HG03520 (cell line): ENCODE data around the gene S100A14.
A peak's percentile ranks its signal among the peaks of the same experiment; 100 is the strongest.
"Not testable (repeated sequence)": the region's sequence is repeated elsewhere in the genome, so short reads cannot be mapped to it uniquely, and the experiment has no call there.

Experiments
- ATAC-seq: cut with Tn5 transposase; IDR thresholded peaks from one replicate; pipeline ENCODE4 v1.9.1; 2021; ENCODE audit warnings: mild to moderate bottlenecking, moderate library complexity; ENCODE audit not compliant: unreplicated experiment

S100A14 gene

GRCh38 chr1:153616144-153616916, at the start of gene S100A14:
Gene S100A14 (minus strand): TSS chr1:153616325. CDS start chr1:153615858, 467 bp downstream.
- ATAC-seq = no peak

- no peak for ATAC-seq
Observed at GRCh38 chr1:153663211-153663610, 47.1 kb upstream of the S100A14 start.

DNA sequence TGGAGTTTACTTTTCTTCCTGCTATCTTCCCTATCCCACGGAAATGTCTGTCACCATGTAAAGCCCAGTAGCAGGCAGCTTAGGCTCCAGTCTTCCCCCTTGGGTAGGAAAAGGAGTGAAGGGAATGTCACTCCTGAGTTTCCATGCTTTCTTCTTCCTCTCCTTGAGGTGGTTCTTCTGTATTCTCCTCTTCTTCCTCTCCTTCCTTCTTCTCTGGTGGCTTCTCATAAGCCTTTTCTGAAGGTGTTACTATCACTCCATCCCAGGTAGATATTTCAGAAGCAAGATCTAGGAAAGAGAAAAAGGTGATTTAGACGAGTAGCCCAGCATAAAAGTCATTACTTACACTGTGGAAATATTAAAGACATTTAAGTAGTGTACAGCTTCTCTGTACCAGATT, 46.1 kb upstream of the S100A14 start:
- no peak for ATAC-seq

DNA sequence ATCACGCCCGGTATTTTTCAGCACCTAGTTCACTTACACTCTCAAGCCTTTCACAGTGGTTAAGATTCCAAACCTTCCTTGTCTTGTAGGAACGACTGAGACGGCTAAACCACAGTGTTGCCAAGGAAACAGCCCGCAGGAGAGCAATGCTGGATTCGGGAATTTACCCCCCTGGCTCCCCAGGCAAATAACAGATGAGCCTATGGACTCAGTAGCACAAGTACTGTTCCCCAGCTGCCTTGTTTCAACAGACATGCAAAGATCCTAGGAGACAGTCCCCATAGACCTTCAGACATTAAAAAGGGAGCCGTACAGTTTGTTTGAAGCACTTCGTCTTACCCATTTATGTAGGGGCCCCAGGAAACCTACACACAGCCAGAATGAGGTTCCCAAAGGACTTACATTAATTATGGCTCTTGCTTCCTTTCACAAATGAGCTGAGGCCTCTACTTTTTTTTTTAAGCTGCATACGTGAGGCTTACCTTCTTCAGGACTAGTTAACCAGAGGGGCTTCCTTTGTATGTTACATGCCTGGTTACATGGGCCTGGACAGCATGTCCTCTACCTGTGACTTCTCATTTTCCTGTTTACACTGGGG, 45.1 kb upstream of the S100A14 start:
- ATAC-seq = no peak

DNA sequence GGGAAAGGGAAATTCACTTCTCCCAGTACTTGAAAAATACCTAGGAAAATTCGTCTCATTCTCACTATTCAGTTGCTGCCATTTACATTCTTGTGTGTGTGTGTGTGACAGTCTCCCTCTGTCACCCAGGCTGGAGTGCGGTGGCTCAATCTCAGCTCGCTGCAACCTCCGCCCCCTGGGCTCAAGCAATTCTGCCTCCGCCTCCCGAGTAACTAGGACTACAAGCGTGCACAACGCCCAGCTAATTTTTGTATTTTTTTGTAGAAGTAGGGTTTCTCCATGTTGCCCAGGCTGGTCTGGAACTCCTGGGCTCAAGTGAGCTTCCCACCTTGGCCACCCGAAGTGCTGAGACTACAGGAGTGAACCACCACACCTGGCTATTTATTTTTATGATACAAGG, 43.5 kb upstream of the S100A14 start:
- no peak for ATAC-seq

- no peak for ATAC-seq
Observed at GRCh38 chr1:153659175-153659534, 43.0 kb upstream of the S100A14 start.

- peak; percentile 89 for ATAC-seq
Observed at GRCh38 chr1:153658400-153659174, 42.5 kb upstream of the S100A14 start, which contains the start of gene SNAPIN. Gene SNAPIN (plus strand): TSS chr1:153658703. CDS start chr1:153658744, 41 bp downstream.

DNA sequence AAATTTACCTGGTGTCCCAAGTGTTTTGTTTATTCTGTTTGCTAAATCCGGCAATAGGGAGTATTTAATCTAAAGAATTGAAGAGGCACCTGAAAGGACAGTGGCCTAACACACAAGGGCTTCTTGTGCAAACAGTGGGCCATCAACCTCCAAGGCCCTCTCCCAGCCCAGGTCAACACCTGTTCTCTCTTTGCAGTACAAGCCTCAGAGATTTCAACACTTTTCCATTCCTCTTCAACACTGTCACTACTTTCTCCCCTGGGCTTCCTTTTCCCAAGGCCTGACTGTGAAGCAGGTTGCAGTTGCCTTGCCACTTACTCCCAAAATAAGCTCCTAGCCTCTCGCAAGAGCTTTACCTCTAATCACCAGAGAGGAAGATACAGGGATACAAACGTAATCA, 39.2 kb upstream of the S100A14 start:
- no peak for ATAC-seq

DNA sequence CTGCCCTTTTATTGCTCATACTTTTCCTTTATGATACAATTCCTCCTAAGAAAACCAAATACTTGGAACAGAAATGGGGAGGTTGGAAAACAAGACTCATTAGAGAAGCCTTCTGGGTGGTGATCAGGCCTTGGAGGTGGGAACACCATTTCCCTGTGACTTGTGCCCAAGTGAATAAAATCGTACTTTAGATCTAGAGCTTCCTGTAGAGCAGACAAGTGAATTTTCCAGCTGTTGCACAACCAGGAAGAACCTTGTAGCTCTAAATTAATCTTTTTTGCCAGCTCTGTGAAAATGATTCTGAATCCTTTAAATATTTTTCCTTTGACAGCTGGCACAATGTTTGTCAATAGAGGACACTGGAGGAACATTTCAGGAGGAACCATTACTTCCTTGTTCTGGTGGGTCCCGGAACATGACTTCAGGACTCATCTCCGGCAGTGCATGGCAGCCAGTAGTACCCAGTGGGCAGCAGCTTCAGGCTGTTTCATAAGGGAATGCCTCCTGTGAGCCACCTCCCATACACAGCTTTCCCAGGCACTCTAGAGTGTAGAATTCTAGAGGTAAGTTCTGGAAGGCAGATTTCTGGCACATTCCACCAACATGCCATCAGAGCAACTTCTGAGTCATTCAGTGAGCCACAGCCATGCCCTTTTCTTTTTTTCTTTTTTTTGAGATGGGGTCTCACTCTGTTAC, 36.8 kb upstream of the S100A14 start:
- ATAC-seq = no peak

DNA sequence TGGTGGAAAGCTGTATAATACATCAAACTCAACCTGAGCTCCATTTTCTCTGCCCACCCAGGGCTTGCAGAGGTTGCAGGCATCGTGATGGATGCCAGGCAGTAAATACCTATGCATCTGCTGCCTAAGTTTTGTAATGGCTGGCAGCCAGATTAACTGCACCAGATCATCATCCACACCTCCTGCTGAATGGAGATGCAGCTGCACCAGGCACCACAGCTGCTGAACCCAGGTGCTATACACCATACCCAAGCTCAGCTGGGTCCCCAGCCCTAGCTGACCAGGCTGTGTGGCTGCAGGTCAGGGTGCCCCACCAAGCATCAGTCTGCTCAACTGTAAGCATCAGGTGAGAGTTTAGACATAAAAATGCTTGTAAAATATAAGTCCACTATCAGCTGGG, 35.6 kb upstream of the S100A14 start:
- no peak for ATAC-seq

DNA sequence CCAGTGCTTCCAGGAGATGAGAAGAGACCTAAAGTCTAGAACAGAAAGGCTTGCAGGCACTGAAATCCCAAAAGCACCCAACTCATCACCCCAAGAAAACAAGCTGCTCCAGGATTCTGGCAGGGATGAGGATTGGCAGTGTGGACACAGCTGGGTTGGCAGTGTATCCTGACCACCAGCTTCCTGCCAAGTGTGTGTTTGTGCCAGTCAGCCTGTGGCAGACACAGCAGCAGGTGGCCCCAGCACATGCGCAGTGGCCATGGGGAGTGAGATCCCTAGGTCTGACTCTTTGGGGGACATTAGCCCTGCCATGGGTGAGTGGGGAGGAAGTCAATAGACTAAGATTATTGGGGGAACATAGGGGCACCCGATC, 33.7 kb upstream of the S100A14 start:
- no peak for ATAC-seq

GRCh38 chr1:153649137-153649862, 33.2 kb upstream of the S100A14 start:
- no peak for ATAC-seq

GRCh38 chr1:153648000-153648643, 32.0 kb upstream of the S100A14 start:
- ATAC-seq = no peak

DNA sequence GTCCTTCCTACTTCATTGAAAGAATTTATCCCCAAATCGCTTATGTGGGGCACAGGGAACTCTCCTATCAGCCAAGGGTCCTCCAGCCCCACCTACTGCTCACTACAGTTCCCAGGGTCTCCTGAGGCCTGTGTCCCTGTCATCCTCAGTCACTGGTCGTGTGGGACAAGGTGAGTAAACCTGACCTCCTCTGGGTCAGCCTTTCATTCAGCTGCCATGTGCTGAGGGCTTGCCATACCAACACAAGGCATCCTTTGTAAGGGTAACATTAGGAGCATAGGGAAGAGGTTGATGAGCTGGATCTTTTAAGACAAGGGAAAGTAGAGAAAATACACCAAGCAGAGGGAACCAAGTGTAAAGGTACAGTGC, 31.2 kb upstream of the S100A14 start:
- no peak for ATAC-seq

GRCh38 chr1:153646672-153647345, 30.7 kb upstream of the S100A14 start:
- ATAC-seq = no peak

DNA sequence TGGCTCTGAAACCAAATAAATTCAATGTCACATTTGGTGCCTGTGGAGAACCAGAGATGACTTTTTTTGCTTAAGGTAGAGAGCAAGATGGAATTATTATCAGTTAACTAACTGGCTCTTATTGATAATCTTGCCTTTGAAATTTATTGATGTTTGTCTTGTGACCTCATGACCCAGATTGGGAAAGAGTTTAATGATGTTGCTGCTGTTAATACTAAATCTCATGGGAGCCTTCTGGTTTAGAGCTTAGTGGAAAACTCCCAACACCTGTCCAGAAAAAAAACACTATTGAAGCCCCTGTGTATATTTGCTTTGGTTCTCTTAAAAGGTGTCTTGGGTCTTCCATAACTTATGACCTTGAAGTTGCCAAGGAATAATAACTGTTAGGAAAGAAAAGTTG, 27.7 kb upstream of the S100A14 start:
- ATAC-seq = no peak

DNA sequence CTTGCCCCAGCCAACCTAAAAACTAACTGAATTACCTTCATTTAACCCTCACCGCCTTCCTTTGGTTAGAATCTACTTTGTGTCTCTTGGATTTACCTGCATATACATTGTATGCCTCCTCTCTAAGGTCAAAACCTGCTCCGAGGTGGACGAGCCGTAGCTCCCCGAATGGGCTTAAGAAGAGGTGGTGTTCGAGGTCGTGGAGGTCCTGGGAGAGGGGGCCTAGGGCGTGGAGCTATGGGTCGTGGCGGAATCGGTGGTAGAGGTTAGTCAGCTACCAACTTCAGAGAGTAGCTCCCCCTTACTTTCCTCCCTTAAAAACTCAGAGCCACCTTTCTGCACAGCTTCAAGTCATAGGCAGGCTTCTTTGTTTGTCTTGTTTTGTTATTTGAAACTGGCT, 27.0 kb upstream of the S100A14 start:
- ATAC-seq = no peak

DNA sequence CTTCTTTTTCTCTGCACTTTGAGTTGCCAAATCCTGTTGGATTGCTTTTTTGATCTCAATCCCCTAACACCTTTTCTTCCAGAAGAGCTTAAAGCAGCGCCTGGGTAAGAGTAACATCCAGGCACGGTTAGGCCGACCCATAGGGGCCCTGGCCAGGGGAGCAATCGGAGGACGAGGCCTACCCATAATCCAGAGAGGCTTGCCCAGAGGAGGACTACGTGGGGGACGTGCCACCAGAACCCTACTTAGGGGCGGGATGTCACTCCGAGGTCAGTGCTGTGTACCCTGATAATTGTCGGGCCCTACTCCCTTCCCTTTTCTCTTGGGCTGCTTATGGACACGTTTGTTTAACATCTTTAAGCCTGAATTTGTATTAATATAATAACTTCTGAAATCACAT, 26.0 kb upstream of the S100A14 start:
- ATAC-seq = no peak

DNA sequence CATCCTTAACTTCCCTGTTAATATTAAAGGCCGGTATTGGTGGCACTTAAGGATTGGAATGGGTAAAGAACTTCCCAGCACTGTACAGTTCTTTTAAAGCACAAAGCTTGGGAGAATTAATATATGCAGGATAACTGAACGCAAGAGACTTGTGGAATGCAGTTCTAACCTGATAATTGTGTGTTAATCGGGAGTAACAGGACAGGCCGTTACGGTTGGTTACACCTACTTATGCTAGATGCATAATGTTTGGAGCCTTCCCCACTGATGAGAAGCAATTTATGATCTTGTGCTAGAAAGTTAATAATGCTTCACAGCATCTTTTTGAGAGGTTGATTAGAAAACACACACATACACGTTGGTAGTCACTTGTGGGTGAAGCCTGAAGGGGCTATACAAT, 24.7 kb upstream of the S100A14 start:
- ATAC-seq = no peak

GRCh38 chr1:153640213-153640612, 24.1 kb upstream of the S100A14 start:
- not testable (repeated sequence) for ATAC-seq
